NCI-H510A (cell line): ENCODE measurements around the gene TGFA.
"Not testable (repeated sequence)": the region's sequence is repeated elsewhere in the genome, so short reads cannot be mapped to it uniquely, and the experiment has no call there.

Source experiments
- DNase-seq: peaks from one replicate; lab custom pipeline; 2025; lab: John Stamatoyannopoulos, UW

TGFA gene

DNA sequence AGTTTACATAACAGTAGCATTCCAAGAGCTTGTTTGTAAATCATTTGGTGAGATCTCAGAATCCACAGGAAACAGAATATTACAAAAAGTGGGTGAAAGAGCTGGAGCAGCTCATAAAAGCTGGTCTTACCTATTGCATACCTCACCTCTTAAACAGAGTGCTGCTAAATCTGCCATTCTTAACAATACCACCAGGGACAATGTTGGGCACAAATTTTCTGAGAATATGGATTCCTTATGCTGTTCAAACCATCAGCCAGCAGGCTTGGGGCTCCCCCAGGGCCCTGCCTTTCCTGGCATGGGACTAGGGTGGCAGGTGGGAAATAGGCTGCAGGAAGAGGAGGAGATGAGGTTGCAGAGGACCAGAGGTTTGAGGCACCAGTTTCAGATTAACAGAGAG is 55.6 kb downstream of the TGFA start:
- DNase-seq: no peak

DNA sequence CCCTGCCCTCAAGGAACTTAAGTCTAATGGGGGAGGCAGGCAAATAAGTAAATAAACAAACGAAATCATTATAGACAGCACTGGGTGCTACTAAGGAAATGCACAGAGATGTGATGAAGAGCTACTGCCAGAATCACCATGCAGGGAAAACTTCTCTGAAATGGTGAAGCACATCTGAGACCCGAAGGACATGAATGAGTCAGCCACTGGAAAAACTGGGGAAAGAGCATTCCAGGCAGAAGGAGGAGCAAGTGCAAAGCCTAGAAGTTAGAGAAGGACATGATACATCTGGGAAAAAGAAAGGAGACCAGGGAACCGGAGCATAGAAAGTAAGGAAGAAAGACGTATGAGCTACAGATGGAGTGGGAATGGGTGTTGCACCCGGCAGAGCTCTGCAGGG is 56.8 kb downstream of the TGFA start:
- no peak for DNase-seq

- DNase-seq: no peak
These were observed 59.2 kb downstream of the TGFA start for GRCh38 chr2:70494293-70494886.

- DNase-seq: no peak
These were observed 63.2 kb downstream of the TGFA start for GRCh38 chr2:70490381-70490780.

GRCh38 chr2:70489165-70489564 is 64.5 kb downstream of the TGFA start:
- no peak for DNase-seq

GRCh38 chr2:70484086-70484485 is 69.5 kb downstream of the TGFA start:
- DNase-seq: no peak

DNA sequence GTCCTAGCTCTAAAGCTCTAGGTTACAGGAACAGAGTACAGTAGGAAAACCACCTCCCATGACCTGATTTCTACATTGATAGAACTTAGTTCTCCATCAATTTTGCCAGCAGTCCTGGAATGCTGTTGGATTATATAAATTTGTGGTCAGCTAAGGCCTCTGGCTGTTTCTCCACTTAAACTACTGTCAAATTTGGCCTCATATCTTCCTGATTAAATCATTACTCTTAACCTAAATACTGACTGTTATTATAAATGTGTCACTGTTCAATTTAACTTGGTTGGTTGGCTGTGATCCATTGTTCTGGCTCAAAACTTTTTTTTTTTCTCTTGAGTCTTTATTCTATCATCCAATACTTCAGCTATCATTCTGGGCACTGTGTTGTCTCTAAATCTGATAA is 71.2 kb downstream of the TGFA start:
- no peak for DNase-seq

DNA sequence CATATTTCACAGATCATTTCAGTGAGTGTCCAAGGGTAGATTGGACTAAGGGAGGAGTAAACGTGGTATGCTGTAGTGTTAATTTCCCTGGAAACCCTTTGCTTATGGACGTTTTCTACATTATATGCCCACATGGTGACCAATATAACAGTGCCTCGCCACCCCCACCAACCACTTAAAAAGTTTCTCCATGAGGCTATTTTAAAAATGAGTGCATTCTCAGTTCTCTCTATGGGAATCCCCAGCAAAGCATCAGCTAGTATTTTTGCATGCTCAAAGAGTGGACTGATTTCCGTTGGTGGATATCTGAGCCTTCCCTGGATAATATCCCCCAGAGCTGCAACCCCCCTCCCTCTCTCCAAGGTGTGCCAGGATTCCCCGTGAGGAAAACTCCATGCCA is 73.2 kb downstream of the TGFA start:
- no peak for DNase-seq

DNA sequence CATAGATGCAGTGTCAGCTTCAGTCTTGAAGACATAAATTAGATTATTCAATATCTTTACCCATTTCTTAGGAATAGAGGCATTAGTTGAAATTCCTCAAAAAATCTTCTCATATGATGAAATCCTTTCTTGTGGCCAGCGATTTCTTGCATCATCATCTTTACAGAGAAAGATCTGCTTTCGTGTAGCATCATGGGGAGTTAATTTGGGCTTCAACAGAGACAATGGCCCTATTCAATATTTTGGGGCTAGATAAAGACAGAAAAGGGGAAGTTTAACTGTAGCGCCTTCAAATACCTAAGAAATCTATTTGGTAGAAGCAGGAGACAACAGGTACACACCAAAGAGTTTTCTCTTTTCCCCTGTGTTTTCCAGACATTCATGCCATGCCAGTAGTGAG is 73.8 kb downstream of the TGFA start:
- DNase-seq: no peak

DNA sequence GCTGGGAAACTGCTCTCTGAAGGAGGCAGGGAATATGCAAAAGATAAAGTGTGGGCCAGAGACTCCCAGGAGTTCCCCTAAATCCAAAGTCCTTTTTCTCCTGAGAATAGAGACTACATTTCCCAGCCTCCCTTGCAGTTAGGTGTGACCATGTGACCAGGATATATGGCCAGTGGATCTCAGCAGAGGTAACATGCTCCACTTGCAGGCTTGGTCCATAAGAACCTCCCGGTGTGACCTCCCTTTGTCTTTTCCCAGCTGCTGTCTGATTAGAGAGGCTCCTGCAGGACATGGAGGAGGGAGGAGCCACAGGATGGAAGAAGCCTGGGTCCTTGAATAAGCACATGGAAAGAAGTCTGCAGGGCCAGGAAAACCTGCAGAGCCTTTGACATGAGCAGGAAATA is 76.2 kb downstream of the TGFA start:
- DNase-seq: peak; percentile 59

DNA sequence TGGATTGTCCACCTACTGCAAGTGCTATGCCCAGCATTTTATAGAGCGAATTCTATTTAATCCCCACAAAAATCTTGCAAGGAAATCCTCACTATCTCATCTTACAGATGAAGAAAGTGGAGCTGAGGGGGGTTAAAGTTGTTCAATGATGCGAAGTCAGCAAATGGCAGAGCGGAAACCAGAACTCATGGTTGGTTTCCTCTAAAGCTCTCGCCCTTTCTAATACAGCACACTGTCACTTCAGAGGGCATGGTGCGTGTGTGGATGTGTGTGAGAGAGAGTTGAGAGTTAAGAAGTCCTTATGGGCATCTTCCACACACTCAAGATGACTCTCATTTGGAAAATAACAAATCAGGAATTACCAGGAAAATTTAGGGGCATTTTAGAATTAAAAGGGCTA is 78.4 kb downstream of the TGFA start:
- DNase-seq: no peak

- no peak for DNase-seq
These were observed 79.3 kb downstream of the TGFA start for GRCh38 chr2:70474256-70474848.

DNA sequence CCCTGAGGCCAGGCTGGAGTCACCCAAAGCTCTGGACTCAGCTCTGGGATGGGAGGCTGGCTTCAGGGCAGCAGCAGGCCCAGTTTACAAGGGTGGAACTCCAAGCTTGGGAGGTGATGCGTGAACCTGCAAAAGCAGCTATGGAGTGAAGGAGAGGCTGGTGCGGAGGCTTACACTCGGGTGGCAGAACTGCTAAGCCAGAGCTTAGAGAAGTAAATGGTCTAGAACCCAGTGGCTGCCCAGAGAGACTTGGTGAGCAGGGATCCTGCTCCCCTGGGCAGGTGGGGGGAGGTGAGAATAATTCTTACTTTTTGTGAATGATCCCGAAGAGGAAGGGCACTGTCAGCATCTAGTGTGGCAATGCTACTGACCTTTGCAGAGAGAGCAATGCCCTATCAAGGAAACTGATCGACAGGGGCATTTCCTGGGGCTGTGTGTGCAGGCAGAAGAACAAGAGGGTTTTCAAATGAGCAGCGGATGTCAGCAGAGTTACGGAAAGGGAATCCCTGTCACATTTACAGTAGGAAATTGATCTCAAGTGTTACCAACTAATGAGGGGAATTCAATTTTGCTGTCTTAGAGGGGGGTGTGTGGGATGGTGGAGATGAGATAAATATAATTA is 80.4 kb downstream of the TGFA start:
- DNase-seq: no peak

DNA sequence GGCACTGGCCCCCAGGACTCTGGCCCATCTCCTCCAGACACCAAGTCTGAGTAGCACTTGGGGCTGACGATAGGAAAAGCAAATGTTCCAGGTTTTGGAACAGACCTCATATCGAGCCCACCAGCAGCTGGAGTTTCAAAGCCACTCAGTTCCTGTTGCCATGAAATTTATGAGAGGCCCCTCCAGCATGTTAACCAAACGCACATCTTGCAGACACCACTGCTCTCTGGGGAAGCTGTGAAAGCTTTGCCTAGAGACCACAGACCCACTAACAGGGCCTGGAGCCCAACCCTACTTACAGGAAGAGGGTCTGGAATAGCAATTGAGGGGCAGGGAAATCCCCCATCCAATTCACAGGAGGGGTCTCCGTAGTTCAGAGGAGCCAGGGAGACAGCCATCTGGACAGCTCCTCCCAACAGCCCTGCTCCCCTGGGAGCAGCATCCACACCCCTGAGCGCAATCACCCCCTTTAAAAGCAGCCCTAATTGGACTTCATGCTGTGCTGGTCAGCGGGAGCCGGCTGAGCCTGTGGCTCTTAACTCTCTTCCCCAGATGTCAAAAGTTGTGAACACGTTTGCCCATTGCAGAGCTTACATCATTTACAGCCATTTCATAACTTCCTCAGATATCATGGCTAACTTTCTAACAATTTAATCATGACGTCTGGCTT is 81.3 kb downstream of the TGFA start:
- DNase-seq: no peak

DNA sequence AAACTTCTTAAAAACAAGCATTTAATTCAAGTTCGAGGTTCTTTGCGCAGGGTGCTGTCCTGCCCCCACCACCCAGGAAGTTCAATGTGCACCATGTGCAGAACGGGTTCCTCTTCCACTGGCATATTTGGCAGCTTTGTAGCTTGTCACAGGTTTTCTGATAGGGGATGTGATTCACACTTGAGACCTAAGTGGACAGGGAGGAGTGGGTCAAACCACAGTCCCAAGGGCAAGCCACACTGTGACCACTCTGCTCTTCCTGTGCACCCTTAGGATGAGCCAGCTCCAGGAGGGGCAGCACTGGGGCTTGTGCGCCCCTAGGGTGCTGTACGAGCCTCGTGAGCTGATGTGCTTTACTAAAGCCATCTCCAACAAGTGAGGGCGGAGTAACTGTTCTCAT is 82.5 kb downstream of the TGFA start:
- DNase-seq: no peak

DNA sequence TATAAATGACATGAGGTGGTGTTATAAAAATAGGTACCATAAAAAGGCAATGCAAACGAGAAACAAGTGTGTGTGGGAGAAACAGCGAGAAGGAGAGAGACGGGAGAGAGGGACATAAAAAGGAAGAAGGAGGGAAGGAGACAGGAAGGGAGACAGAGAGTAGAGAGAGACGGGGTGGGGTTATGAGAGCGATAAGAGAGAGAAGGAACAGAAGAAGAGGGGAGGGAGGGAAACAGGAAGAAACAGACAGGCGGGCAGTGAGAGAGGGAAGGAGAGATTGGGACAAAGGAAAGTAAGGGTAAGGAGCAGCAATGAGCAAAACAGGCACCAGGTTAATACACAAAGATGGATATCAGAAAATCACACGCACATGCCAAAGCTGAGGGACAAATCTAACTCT is 83.7 kb downstream of the TGFA start:
- no peak for DNase-seq

DNA sequence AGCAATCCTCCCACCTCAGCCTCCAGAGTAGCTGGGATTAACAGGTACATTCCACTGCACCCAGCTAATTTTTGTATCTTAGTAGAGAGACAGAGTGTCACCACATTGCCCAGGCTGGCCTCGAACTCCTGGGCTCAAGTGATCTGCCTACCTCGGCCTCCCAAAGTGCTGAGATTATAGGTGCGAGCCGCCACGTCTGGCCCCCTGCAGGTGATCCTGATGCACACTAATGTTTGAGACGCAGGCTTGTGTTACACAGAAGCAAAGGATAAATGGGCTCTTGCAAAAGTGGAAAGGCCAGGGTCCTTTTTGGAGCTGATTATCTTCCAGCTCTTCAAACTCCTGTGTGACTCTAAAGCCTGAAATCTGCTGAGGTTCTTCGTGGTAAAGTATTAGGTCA is 84.2 kb downstream of the TGFA start:
- DNase-seq: no peak

DNA sequence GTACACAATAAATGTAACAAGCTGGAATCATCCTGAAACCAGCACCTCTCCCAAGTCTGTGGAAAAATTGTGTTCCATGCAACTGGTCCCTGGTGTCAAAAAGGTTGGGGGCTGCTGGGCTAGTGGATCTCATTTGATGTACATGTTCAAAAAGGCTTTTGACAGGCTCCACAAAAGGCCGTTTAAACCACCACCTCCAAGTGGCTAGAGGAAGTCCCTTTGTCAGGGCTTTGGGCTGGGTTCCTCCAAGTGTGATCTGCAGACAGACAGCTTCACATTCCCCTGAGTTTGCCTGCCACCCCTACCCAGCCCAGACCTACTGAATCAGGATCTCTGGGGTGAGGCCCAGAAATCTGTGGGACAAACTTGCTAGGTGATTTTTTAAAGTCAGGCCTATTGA is 84.7 kb downstream of the TGFA start:
- DNase-seq: no peak

DNA sequence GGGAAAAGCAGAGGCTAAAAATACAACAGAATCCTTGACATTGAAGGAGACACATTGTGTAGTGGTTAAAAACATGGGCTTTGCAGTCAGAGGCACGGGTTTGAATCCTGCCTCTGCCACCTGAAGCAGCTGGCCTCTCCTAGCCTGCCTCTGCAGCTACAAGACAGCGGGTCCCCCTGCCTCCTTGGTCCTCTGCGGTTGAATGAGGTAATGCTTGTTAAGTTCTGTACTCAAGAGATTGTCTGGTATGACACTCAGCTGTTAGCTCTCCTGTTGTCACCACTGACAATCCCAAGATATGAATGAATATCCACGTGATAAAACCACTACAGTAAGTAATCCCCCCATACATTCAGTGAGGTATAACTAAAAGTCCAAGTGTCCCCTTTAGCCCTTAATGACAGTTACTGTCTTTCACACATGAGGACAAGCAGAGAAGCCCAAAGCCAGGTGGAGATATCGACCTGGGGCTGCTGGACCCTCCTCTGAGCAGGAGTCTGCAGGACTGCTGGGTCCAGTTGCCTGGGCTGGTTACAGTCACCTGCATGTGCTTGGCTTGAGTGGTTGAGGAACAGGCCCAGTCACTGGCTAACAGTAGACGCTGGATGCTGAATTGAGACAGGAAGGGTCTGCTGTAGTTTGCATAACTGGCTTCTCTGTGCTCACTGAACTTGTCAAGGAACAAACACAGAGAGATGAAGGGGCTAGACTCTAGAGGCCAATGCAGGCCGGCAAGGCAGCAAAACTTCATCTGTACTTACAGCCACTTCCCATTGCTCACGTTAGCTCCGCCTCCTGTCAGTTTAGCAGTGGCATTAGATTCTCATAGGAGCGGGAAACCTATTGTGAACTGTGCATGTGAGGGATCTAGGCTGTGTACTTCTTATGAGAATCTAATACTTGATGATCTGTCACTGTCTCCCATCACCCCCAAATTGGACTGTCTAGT is 85.5 kb downstream of the TGFA start:
- no peak for DNase-seq

- DNase-seq: no peak
These were observed 86.4 kb downstream of the TGFA start for GRCh38 chr2:70467237-70467636.

- DNase-seq: not testable (repeated sequence)
These were observed 87.0 kb downstream of the TGFA start for GRCh38 chr2:70466647-70467046.

DNA sequence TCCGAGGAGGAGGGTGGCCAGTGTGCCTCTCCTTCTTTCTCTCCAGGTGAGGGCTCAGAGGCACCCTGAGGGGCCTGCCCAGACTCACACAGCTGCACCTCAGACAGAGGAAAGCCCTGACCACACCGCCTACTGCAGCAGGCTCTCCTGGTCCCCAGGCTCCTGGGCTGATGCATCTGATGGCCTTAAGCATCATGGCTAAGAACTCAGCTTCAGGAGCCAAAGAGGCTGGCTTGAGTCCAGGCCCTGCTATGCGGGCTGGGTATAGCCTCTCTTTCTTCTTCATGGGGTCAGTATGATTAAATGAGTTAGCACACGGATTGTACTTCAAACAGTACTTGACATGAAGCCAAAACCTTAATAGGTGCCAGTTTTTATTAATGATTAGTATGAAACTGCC is 89.6 kb downstream of the TGFA start:
- DNase-seq: no peak
